Measurements from ENCODE around the gene ZBTB38.

Gene ZBTB38

GRCh38 chr3:141389703-141390102 is 21.4 kb downstream of the ZBTB38 start:
- no peak for DNase-seq

- DNase-seq = no peak
These were observed 22.4 kb downstream of the ZBTB38 start for GRCh38 chr3:141390747-141391146.

GRCh38 chr3:141391298-141391990 is 23.1 kb downstream of the ZBTB38 start:
- DNase-seq = no peak

GRCh38 chr3:141391991-141392316 is 23.6 kb downstream of the ZBTB38 start:
- no peak for DNase-seq

DNA sequence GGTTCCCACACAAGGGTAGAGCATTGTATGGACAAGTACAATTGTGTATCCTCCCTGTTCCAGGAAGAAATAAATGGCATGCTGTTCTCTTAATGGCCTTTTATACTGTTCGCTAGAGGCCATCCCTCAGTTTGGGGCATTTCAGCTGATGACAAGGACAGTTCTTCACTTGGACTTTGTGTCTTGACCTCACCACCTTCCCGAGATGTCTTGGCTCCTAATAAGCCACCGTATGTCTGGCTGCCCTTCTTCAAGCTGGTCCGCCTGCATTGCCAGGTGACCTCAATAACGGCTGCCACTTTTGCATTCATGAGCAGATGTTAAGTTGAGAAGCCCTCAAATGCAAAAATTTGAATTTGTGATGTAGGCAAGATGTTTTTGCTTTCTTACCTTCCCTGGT is 24.1 kb downstream of the ZBTB38 start:
- DNase-seq = no peak

- DNase-seq = no peak
These were observed 24.8 kb downstream of the ZBTB38 start for GRCh38 chr3:141392897-141393734.

DNA sequence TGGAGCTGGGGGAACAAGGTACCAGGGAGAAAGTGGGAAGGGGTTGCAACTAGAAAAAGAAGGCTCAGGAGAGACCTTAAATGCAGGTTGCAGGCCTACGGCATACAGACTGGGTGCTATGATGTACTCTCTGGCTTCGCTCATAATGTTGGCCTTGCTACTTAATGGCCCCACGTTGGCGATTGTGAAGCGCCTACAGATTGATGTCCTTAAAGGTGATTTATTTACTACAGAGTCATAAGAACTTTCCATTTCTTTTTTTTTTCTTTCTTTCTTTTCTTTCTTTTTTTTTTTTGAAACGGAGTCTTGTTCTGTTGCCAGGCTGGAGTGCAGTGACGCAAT is 25.4 kb downstream of the ZBTB38 start:
- DNase-seq = no peak

DNA sequence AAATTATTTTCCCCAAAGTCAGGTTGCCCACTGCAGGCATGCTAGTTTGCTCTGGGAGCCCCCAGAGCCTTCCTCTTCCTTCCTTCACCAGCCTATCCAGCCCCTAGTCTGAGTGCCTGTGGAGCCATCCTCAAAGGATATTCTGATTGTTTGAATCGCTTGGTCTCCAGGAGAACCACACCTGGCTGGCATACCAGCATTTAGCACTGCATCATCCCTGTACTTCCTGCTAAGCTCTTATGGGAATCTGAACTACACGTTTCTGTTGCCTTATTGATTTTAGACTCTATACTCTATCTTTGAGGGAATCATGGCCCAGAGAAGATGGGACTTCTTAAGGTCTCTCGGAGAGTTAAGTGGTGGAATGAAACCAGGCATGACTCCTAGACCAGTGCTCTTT is 26.3 kb downstream of the ZBTB38 start:
- DNase-seq = no peak

DNA sequence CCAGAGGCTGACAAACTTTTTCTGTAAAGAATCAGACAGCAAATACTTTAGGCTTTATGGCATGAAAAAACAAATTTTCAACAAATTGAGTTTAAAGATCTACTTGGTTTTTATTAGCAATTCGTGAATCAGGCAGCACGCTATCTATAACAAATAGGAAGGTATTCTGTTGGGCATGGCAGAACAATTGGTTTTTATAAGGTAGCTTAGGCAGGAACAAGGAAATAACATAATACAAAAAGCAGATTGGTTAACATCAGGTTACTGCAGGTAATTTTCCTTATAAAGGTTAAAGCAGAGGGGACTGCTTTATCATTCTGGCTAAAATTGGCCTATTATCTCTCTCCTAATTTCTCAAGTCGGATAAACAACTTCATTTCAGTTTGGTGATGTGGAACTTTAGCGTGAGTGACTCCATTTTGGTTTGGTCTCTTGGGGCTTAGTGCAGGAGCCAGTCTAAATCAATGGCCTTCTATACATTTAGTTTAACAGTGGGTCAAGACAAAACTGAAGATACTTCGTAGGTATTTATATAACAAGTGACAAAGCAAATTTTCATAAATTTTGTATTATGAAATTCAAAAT is 26.8 kb downstream of the ZBTB38 start:
- no peak for DNase-seq

DNA sequence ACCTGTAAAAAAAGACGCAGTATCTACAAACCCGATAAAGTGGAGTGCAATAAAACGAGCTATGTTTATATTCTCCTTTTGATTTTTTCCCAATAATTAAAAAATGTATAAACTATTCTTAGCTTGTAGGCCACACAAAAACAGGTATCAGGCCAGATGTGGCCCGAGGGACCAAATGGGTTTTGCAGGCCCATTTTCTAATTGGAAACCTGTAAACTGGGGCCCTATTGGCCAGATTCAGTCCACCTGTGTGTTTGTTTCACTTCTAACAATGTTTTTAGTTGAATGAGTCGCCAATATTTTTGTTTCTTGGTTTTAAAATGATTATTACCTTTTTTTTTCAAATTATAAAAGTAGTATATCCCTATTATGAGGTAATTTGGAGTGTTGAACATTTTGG is 29.7 kb downstream of the ZBTB38 start:
- DNase-seq = no peak

GRCh38 chr3:141399200-141399599 is 30.9 kb downstream of the ZBTB38 start:
- DNase-seq = no peak

DNA sequence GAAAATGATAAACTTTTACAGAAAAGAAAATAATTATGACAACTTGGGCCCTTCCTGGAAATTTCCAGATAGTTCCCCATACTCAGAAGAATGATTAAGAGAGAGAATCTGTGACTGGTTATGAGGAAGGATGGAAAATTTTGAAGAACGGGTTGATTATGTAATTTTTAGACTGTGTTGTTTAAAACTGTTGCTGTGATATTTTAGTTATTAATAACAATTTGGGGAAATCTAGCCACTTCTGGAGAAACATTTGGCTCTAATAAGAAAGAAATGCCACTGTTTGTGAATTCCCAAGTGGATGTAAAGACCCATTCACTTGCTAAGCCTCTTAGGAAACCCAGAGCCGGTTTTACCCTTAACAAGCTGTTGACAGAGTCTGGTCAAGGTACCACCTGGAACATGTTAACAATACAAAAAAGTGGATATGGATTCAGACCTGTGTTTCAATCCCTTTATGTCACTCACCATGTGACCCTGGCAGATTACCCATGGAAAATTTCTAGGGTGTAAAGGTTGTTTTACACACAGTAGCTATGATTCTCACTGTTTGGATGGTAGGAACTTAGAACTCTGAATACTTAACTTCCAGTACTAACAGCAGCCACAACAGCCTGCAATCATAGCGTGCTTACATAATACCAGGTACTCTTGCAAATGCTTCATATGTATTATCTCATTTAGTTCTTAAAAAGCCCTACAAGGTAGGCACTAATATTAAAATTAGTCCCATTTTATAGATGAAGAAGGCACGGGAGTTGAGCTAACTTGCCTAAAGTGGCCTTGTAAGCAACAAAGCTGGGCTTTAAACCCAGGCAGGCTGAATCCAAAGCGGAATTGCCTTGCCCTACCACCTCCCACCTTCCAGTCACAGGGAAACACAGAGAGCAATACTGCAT is 32.0 kb downstream of the ZBTB38 start:
- no peak for DNase-seq

- no peak for DNase-seq
These were observed 32.8 kb downstream of the ZBTB38 start for GRCh38 chr3:141401095-141401494.

DNA sequence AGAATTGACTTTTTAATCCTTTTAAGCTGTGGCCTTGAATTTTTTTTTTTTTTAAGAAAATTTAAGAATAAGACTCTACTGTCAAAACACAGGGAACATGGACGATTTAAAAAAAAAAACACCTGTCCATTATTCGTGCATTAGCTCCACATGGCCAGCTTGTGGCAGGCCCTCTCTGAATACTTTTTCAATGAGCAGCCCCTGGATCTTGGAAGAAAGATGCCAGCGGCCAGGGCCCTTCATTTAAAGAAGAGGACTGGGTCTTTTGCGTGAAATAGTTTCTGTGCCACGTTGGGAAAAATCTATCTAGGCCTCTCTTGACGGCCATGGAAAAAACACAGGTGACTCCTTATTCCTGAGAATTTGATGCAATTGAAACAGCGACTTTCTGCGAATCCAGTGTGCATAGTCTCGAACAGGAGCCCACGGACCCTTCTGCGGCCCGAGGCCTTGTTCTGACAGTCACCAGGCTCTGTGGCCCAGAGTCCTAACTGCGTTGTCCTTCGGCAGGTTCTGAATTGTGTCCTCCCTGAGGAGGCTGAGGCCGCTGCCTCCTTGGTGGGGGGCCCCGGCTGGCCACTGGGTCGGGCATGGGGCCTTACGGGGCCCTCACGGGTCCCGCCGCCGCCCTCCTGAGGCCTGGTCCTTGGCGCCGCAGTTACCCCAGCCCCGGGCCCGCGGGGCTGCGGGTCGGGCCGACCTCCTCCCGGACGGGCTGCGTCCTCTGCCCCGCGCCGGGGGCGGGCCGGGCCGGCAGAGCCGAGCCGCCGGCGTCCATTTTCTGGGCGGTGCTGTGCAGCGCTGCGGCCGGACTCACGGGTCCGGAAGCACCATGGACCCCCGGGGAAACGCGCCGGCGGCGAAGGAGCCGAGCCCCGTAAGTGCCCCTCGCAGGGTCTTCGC is 33.5 kb downstream of the ZBTB38 start:
- DNase-seq = peak; percentile 63

DNA sequence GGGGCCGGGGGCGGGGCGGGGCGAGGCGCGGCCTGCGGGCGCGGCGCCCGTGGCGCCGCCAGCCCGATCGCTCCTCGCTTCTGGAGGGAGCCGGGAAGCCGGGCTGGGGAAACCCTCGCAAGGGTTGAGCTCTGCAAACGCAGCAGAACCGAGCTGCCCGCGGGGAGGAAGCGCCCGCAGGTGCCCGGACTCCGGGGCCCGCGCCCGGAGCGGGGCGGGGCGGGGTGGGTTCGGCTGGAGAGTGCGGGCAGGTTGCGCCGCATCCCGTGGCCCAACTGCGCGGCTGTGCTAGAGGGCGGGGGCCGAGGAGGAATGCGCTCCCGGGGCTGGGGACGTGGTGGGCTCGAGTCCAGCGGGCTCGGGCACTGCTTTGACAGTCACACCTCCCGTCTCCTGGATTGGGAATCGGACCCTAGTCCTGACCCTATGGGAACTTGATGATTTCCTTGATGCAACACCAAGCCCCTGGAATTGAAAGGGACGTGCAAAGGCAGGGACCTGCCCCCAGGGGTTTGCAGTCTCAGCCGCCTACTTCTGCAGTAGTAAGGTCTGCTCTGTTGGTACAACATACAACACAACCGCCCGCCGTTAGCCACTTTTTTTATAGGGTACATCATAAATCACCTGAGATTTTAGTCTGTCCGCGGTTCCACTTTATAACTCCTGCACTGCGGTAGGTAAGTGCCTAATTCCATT is 34.3 kb downstream of the ZBTB38 start:
- peak; percentile 53 for DNase-seq

DNA sequence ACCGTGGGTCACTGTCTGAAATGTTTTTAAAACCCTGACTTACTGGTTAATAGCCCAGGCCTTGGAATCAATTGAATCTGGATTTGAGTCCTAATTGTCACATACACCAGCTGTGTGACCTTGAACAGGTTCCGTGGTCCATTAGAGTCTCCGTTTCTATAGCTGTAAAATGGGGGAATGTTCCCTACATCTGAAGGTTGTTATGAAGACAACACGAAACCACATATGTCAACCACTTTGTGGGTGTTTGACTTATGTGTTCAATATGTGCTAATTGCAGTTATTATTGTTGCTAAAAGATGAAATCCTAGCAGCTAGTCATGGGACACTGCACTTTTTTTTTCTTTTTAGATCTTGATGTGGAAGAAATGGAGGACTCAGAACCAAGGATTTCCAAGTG is 35.3 kb downstream of the ZBTB38 start:
- peak; percentile 55 for DNase-seq

GRCh38 chr3:141405025-141405424 is 36.7 kb downstream of the ZBTB38 start:
- no peak for DNase-seq

GRCh38 chr3:141405591-141405990 is 37.3 kb downstream of the ZBTB38 start:
- no peak for DNase-seq

- no peak for DNase-seq
These were observed 38.0 kb downstream of the ZBTB38 start for GRCh38 chr3:141406265-141406664.

DNA sequence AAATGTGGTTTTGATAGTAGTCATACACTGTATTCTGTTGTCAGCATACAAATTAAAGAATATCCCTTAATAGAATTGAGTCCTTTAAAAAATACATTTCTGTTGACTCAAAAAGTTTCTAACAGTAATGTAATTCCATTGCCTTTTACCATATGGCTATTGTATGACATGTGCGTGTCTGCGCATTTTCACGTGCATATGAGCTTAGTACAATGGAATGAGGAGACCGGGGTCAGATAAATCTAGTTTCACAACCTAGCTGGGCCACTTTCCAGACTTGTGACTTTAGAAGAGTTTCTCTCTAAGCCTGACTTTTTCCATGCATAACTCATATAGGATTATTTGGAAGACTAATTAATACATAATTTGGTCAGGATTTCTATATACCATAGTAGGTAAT is 38.7 kb downstream of the ZBTB38 start:
- DNase-seq = no peak

- no peak for DNase-seq
These were observed 39.5 kb downstream of the ZBTB38 start for GRCh38 chr3:141407825-141408224.

GRCh38 chr3:141408596-141408995 is 40.3 kb downstream of the ZBTB38 start:
- no peak for DNase-seq

Data from CD4-positive, alpha-beta T cell treated with Interleukin-21 for 1 hour (primary cell).